ENCODE results near the gene PSMA5.
A peak's percentile ranks its signal among the peaks of the same experiment; 100 is the strongest.
"Not testable (repeated sequence)": the region's sequence is repeated elsewhere in the genome, so short reads cannot be mapped to it uniquely, and the experiment has no call there.

Gene PSMA5

GRCh38 chr1:109445949-109446695, 19.9 kb upstream of the PSMA5 start:
- H3K4me3 Mint-ChIP-seq; H3K9me3 Mint-ChIP-seq; ATAC-seq; H3K4me1 Mint-ChIP-seq; H3K27ac Mint-ChIP-seq; DNase-seq; H3K36me3 Mint-ChIP-seq (ENCODE audit: low read depth): not testable (repeated sequence)
- H3K27me3 Mint-ChIP-seq = peaks cover 37% of the 10 kb centered on the region

GRCh38 chr1:109444346-109444745, 18.1 kb upstream of the PSMA5 start:
- no peak overlapping the region for H3K4me3 Mint-ChIP-seq
- H3K27ac Mint-ChIP-seq = no peak overlapping the region
- no peaks in the 10 kb centered on the region for H3K36me3 Mint-ChIP-seq (ENCODE audit: low read depth)
- DNase-seq = no peak
- H3K27me3 Mint-ChIP-seq = peaks cover 27% of the 10 kb centered on the region
- no peaks in the 10 kb centered on the region for H3K4me1 Mint-ChIP-seq
- H3K9me3 Mint-ChIP-seq = no peaks in the 10 kb centered on the region
- ATAC-seq = no peak

GRCh38 chr1:109443476-109443875, 17.2 kb upstream of the PSMA5 start:
- H3K36me3 Mint-ChIP-seq (ENCODE audit: low read depth) = no peaks in the 10 kb centered on the region
- H3K27ac Mint-ChIP-seq = no peak overlapping the region
- DNase-seq (no peak), ATAC-seq (no peak)
- no peak overlapping the region for H3K4me3 Mint-ChIP-seq
- H3K4me1 Mint-ChIP-seq = no peaks in the 10 kb centered on the region
- no peaks in the 10 kb centered on the region for H3K9me3 Mint-ChIP-seq
- peaks cover 23% of the 10 kb centered on the region for H3K27me3 Mint-ChIP-seq

GRCh38 chr1:109441069-109441468, 14.8 kb upstream of the PSMA5 start:
- H3K27ac Mint-ChIP-seq = no peak overlapping the region
- DNase-seq (no peak), ATAC-seq (no peak)
- peaks cover 8% of the 10 kb centered on the region for H3K27me3 Mint-ChIP-seq
- H3K4me1 Mint-ChIP-seq = no peaks in the 10 kb centered on the region
- H3K4me3 Mint-ChIP-seq = no peak overlapping the region
- no peaks in the 10 kb centered on the region for H3K36me3 Mint-ChIP-seq (ENCODE audit: low read depth)
- H3K9me3 Mint-ChIP-seq = no peaks in the 10 kb centered on the region

- H3K27me3 Mint-ChIP-seq = peaks cover 6% of the 10 kb centered on the region
- peak; percentile 98 for ATAC-seq
- no peak overlapping the region for H3K4me3 Mint-ChIP-seq
- H3K4me1 Mint-ChIP-seq = no peaks in the 10 kb centered on the region
- no peak for DNase-seq
- no peaks in the 10 kb centered on the region for H3K36me3 Mint-ChIP-seq (ENCODE audit: low read depth)
- H3K9me3 Mint-ChIP-seq = no peaks in the 10 kb centered on the region
- H3K27ac Mint-ChIP-seq = no peak overlapping the region
These were observed 12.6 kb upstream of the PSMA5 start for GRCh38 chr1:109438798-109439297.

GRCh38 chr1:109434484-109434883, 8.2 kb upstream of the PSMA5 start:
- Mint-ChIP-seq H3K4me3 (no peak overlapping the region), H3K27me3 (peaks cover 6% of the 10 kb centered on the region), H3K36me3 (ENCODE audit: low read depth) (no peaks in the 10 kb centered on the region), H3K4me1 (no peaks in the 10 kb centered on the region), H3K9me3 (no peaks in the 10 kb centered on the region), H3K27ac (no peak overlapping the region)
- ATAC-seq = no peak
- DNase-seq = no peak

- Mint-ChIP-seq H3K4me1 (peaks cover 1% of the 10 kb centered on the region), H3K4me3 (no peak overlapping the region), H3K27ac (no peak overlapping the region), H3K36me3 (ENCODE audit: low read depth) (no peaks in the 10 kb centered on the region), H3K9me3 (no peaks in the 10 kb centered on the region), H3K27me3 (peaks cover 6% of the 10 kb centered on the region)
- ATAC-seq (no peak), DNase-seq (no peak)
These were observed 7.1 kb upstream of the PSMA5 start for GRCh38 chr1:109433322-109433721.

- ATAC-seq (no peak), DNase-seq (no peak)
- Mint-ChIP-seq H3K36me3 (ENCODE audit: low read depth) (no peaks in the 10 kb centered on the region), H3K4me3 (no peak overlapping the region), H3K27me3 (peaks cover 6% of the 10 kb centered on the region), H3K27ac (no peak overlapping the region), H3K9me3 (no peaks in the 10 kb centered on the region), H3K4me1 (peaks cover 7% of the 10 kb centered on the region)
These were observed 6.1 kb upstream of the PSMA5 start for GRCh38 chr1:109432336-109432735.

GRCh38 chr1:109427171-109427467, 871 bp upstream of the PSMA5 start:
- Mint-ChIP-seq H3K4me3 (peak overlapping the region; percentile 91), H3K9me3 (no peaks in the 10 kb centered on the region), H3K36me3 (ENCODE audit: low read depth) (peaks cover 22% of the 10 kb centered on the region), H3K27ac (peak overlapping the region; percentile 95), H3K4me1 (peaks cover 42% of the 10 kb centered on the region), H3K27me3 (no peaks in the 10 kb centered on the region)
- ATAC-seq = no peak
- DNase-seq = no peak

- peak; percentile 55 for ATAC-seq
- Mint-ChIP-seq H3K4me3 (peak overlapping the region; percentile 91), H3K9me3 (no peaks in the 10 kb centered on the region), H3K27ac (peak overlapping the region; percentile 95), H3K4me1 (peaks cover 45% of the 10 kb centered on the region), H3K36me3 (ENCODE audit: low read depth) (peaks cover 32% of the 10 kb centered on the region), H3K27me3 (no peaks in the 10 kb centered on the region)
- DNase-seq = no peak
These were observed 612 bp downstream of the PSMA5 start for GRCh38 chr1:109425391-109426280.

GRCh38 chr1:109423498-109423897, 2.8 kb downstream of the PSMA5 start:
- ATAC-seq (no peak), DNase-seq (no peak)
- H3K27ac Mint-ChIP-seq = peak overlapping the region; percentile 95
- H3K27me3 Mint-ChIP-seq = no peaks in the 10 kb centered on the region
- no peaks in the 10 kb centered on the region for H3K9me3 Mint-ChIP-seq
- peaks cover 45% of the 10 kb centered on the region for H3K4me1 Mint-ChIP-seq
- peaks cover 46% of the 10 kb centered on the region for H3K36me3 Mint-ChIP-seq (ENCODE audit: low read depth)
- peak overlapping the region; percentile 91 for H3K4me3 Mint-ChIP-seq

- H3K27me3 Mint-ChIP-seq = no peaks in the 10 kb centered on the region
- no peak overlapping the region for H3K27ac Mint-ChIP-seq
- ATAC-seq (no peak), DNase-seq (no peak)
- H3K4me3 Mint-ChIP-seq = no peak overlapping the region
- peaks cover 11% of the 10 kb centered on the region for H3K4me1 Mint-ChIP-seq
- no peaks in the 10 kb centered on the region for H3K9me3 Mint-ChIP-seq
- H3K36me3 Mint-ChIP-seq (ENCODE audit: low read depth) = peaks cover 73% of the 10 kb centered on the region
These were observed 13.7 kb downstream of the PSMA5 start for GRCh38 chr1:109412551-109412950.

- DNase-seq (no peak), ATAC-seq (peak; percentile 71)
- peaks cover 46% of the 10 kb centered on the region for H3K36me3 Mint-ChIP-seq (ENCODE audit: low read depth)
- H3K27ac Mint-ChIP-seq = peak overlapping the region; percentile 72
- no peak overlapping the region for H3K4me3 Mint-ChIP-seq
- no peaks in the 10 kb centered on the region for H3K9me3 Mint-ChIP-seq
- no peaks in the 10 kb centered on the region for H3K27me3 Mint-ChIP-seq
- H3K4me1 Mint-ChIP-seq = peaks cover 21% of the 10 kb centered on the region
These were observed 21.4 kb downstream of the PSMA5 start for GRCh38 chr1:109404838-109405237.

GRCh38 chr1:109402025-109402424, 24.2 kb downstream of the PSMA5 start:
- H3K9me3 Mint-ChIP-seq = no peaks in the 10 kb centered on the region
- H3K27me3 Mint-ChIP-seq = peaks cover 2% of the 10 kb centered on the region
- H3K4me3 Mint-ChIP-seq = no peak overlapping the region
- ATAC-seq (no peak), DNase-seq (no peak)
- no peak overlapping the region for H3K27ac Mint-ChIP-seq
- peaks cover 27% of the 10 kb centered on the region for H3K36me3 Mint-ChIP-seq (ENCODE audit: low read depth)
- peaks cover 29% of the 10 kb centered on the region for H3K4me1 Mint-ChIP-seq

- peaks cover 16% of the 10 kb centered on the region for H3K36me3 Mint-ChIP-seq (ENCODE audit: low read depth)
- H3K4me1 Mint-ChIP-seq = peaks cover 17% of the 10 kb centered on the region
- ATAC-seq (no peak), DNase-seq (no peak)
- no peaks in the 10 kb centered on the region for H3K9me3 Mint-ChIP-seq
- no peak overlapping the region for H3K27ac Mint-ChIP-seq
- H3K4me3 Mint-ChIP-seq = no peak overlapping the region
- H3K27me3 Mint-ChIP-seq = peaks cover 20% of the 10 kb centered on the region
These were observed 26.1 kb downstream of the PSMA5 start for GRCh38 chr1:109400035-109400655.

Data from activated naive CD8-positive, alpha-beta T cell treated with anti-CD3 and anti-CD28 coated beads, Interleukin-2, amount 50 U/mL, for 24 hours (primary cell).